K562 (cell line): ENCODE measurements around the gene CTSF. TPM values are rescaled to one million over a fixed set of nuclear protein-coding genes. Genes with fewer than 3 reads are reported as not detected.

Experiments used
- ATF7 ChIP-seq: fragments of 450-650 bp; IDR thresholded peaks from 2 replicates; pipeline ENCODE4 v1.7.1; 2014; ENCODE audit warnings: mild to moderate bottlenecking, moderate library complexity
- CBFB ChIP-seq: sonication (generic); formaldehyde crosslinking; IDR thresholded peaks from 2 replicates; pipeline ENCODE4 v1.4.0; 2020; ENCODE audit warnings: mild to moderate bottlenecking, missing genetic modification reagents
- CCNT2 ChIP-seq: IDR thresholded peaks from 2 replicates; pipeline ENCODE4 v1.6.1; 2011; ENCODE audit warnings: borderline replicate concordance, low read depth, mild to moderate bottlenecking, moderate library complexity, mixed read lengths, low read length; ENCODE audit not compliant: insufficient read length; ENCODE audit errors: extremely low read depth
- E2F3 ChIP-seq: fragments of 250-450 bp; sonication (Bioruptor Pico); IDR thresholded peaks from 2 replicates; pipeline ENCODE4 v1.4.0; 2020; ENCODE audit warnings: mild to moderate bottlenecking
- ETV5 ChIP-seq: sonication (generic); formaldehyde crosslinking; IDR thresholded peaks from 2 replicates; pipeline ENCODE4 v1.4.0; 2020; ENCODE audit warnings: low read depth, mild to moderate bottlenecking, missing genetic modification reagents
- FOSL1 ChIP-seq: fragments of 200-800 bp; sonication (Bioruptor generic); conservative IDR thresholded peaks from 2 replicates; pipeline ENCODE4 v1.6.1; 2016; ENCODE audit warnings: missing genetic modification characterization, missing compliant biosample characterization
- GABPB2 ChIP-seq: fragments of 250-450 bp; sonication (Bioruptor Pico); conservative IDR thresholded peaks from 2 replicates; pipeline ENCODE4 v1.5.1; 2021; ENCODE audit warnings: mild to moderate bottlenecking
- JUND ChIP-seq, 2 experiments: IDR thresholded peaks; 2 replicates in 1 of 2; 3 replicates in 1 of 2; pipeline ENCODE4 v1.6.1; 2011; ENCODE audit warnings: borderline replicate concordance in 2 of 2, low read depth in 2 of 2, low read length in 2 of 2, improper control_type of control experiment in 1 of 2, missing biosample characterization in 1 of 2, missing genetic modification characterization in 1 of 2, missing genetic modification reagents in 1 of 2
- KLF6 ChIP-seq: fragments of 250-450 bp; sonication (Bioruptor Pico); IDR thresholded peaks from 2 replicates; pipeline ENCODE4 v1.4.0; 2020; ENCODE audit warnings: mild to moderate bottlenecking, moderate library complexity, borderline replicate concordance
- LARP7 ChIP-seq: fragments of 450-650 bp; IDR thresholded peaks from 2 replicates; pipeline ENCODE4 v1.6.1; 2016
- MED1 ChIP-seq: sonication (generic); formaldehyde crosslinking; IDR thresholded peaks from 2 replicates; pipeline ENCODE4 v1.8.1; 2023; ENCODE audit warnings: missing genetic modification reagents, borderline replicate concordance
- MTF1 ChIP-seq: fragments of 250-450 bp; sonication (Bioruptor Pico); IDR thresholded peaks from 2 replicates; pipeline ENCODE4 v1.9.0; 2021; ENCODE audit warnings: moderate library complexity, mild to moderate bottlenecking, inconsistent platforms, borderline replicate concordance
- NR2F6 ChIP-seq: fragments of 450-650 bp; formaldehyde crosslinking; IDR thresholded peaks from 2 replicates; pipeline ENCODE4 v1.4.0; 2020; ENCODE audit warnings: mild to moderate bottlenecking
- SMAD1 ChIP-seq: fragments of 150-350 bp; IDR thresholded peaks from 2 replicates; pipeline ENCODE4 v1.6.1; 2014; ENCODE audit warnings: low read length, low read depth; ENCODE audit not compliant: partially characterized antibody
- YBX1 ChIP-seq: fragments of 450-650 bp; IDR thresholded peaks from 2 replicates; pipeline ENCODE4 v1.7.1; 2016; ENCODE audit warnings: mild to moderate bottlenecking
- ZKSCAN1 ChIP-seq: fragments of 150-350 bp; IDR thresholded peaks from 2 replicates; pipeline ENCODE4 v1.6.1; 2016; ENCODE audit warnings: low read depth, low read length
- ZNF444 ChIP-seq: fragments of 250-450 bp; sonication (Bioruptor Pico); IDR thresholded peaks from 2 replicates; pipeline ENCODE4 v1.4.0; 2020; ENCODE audit warnings: mild to moderate bottlenecking, moderate library complexity
- ZNF584 ChIP-seq: fragments of 200-800 bp; sonication (Bioruptor generic); IDR thresholded peaks from 2 replicates; pipeline ENCODE4 v1.6.1; 2016; ENCODE audit warnings: low read depth, mild to moderate bottlenecking, missing genetic modification characterization, missing compliant biosample characterization
- polyA plus RNA-seq, 8 experiments: library from polyadenylated mRNA; depleted of rRNA in 4 of 8; stranded (reverse) in 5 of 8; unstranded in 3 of 8; fragments of >200 nt; fragmentation: Nextera tagmentation in 2 of 8; fragmentation: Illumina TruSeq in 1 of 8; extraction: Ambion mirVana in 2 of 8; extraction: Trizol in 1 of 8; gene quantifications; 2 replicates each; pipeline versions ENCODE4 v1.2.1 to v1.2.3, GENCODE V29; 2011 to 2014; ENCODE audit warnings: inconsistent platforms in 1 of 8, missing spikeins in 1 of 8
- total RNA-seq, 7 experiments: library from RNA; depleted of rRNA in 6 of 7; stranded (reverse); fragments of >200 nt in 6 of 7; fragmentation: Illumina TruSeq in 2 of 7; extraction: Trizol in 2 of 7; gene quantifications; 2 replicates each; pipeline versions ENCODE4 v1.2.1 to v1.2.3, GENCODE V29; 2011 to 2021; ENCODE audit warnings: low replicate concordance in 1 of 7
- TF ChIP-seq, protein P1 (sequence below): sonication (generic); formaldehyde crosslinking; IDR thresholded peaks from 2 replicates; pipeline ENCODE4 v1.9.0; 2022; ENCODE audit warnings: mild to moderate bottlenecking, missing genetic modification reagents
- TF ChIP-seq, protein P2 (sequence below): fragments of 250-450 bp; sonication (Bioruptor Pico); IDR thresholded peaks from 2 replicates; pipeline ENCODE4 v1.6.1; 2021; ENCODE audit warnings: mild to moderate bottlenecking
- TF ChIP-seq, protein P3 (sequence below): sonication (generic); formaldehyde crosslinking; IDR thresholded peaks from 2 replicates; pipeline ENCODE4 v1.8.0; 2022; ENCODE audit warnings: missing genetic modification reagents, mild to moderate bottlenecking, borderline replicate concordance
- TF ChIP-seq, protein P4 (sequence below), 2 experiments: fragments of 450-650 bp; conservative IDR thresholded peaks; 2 replicates each; pipeline ENCODE4 v1.6.1; 2017; ENCODE audit warnings: mild to moderate bottlenecking in 2 of 2, moderate library complexity in 2 of 2

The CTSF gene
- total and polyA plus RNA-seq, 9 of the 15 experiments (the other 6 are each of a cell fraction or from before 2014, with no cell fraction given), result 0.41 to 10.5 (median 3.8) TPM

DNA sequence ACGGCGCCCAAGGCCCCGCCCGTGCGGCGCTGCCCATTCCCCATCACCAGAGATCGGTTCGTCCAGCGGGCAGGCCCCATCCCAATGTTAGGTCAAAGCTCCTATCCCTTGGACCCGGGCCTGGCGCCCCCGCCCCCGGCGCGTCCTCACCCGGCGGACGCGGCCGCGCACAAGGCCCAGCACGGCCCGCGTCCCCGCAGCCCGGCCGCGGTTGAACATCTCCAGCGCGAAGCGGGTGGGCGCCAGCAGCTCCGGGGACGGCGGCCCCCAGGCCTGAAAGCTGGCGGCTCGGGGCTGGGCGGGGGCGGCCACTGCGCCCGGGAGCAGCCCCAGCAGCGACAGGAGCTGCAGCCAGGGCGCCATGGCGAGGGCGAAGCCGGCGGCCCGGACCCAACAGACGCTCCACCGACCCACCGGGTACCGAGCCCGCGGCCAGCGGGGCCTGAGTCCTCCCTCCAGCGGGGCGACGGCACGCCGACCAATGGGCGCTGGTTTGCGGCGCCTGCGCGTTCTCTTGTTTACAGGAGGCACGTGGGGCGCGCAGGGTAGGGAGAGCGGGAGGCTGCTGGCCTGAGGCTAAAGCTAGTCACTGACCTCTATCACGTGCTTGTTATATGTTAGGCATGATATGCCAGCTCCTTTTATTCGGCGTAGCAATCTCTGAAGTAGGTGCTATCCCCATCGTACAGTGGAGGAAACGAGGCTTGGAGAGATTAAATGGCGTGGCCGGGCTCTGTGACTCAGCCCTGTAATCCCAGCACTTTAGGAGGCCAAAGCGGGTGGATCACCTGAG lies at the start of gene CTSF (continued):
- TF ChIP-seq ZNF584 (CRISPR knock-in tag) (no peak), CCNT2 (no peak), ETV5 (peak; percentile 66; the same call in 1 of the 2 replicates), JUND (IDR thresholded peaks at IDR 0.05; ENCODE audit: borderline replicate concordance, low read depth, low read length) (0 out of 2 replicates have a peak, but pooled peaks have one; percentile 6), JUND (tag; IDR thresholded peaks at IDR 0.05; ENCODE audit: borderline replicate concordance, low read depth, low read length) (no peak), YBX1 (no peak), MED1 (CRISPR knock-in tag) (no peak), ATF7 (peak; percentile 36; the same call in 1 of the 2 replicates), LARP7 (no peak), KLF6 (CRISPR knock-in tag) (no peak), GABPB2 (CRISPR knock-in tag) (no peak), FOSL1 (tag) (peak; percentile 58), SMAD1 (no peak), MTF1 (CRISPR knock-in tag) (no peak), NR2F6 (no peak), E2F3 (CRISPR knock-in tag) (peak; percentile 77; the same call in 1 of the 2 replicates), ZNF444 (CRISPR knock-in tag) (no peak), CBFB (CRISPR knock-in tag) (peak; percentile 53; the same call in 1 of the 2 replicates), ZKSCAN1 (no peak)
- TF ChIP-seq, protein P1, sequence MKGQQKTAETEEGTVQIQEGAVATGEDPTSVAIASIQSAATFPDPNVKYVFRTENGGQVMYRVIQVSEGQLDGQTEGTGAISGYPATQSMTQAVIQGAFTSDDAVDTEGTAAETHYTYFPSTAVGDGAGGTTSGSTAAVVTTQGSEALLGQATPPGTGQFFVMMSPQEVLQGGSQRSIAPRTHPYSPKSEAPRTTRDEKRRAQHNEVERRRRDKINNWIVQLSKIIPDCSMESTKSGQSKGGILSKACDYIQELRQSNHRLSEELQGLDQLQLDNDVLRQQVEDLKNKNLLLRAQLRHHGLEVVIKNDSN (CRISPR knock-in tag), result peak; percentile 95
- TF ChIP-seq, protein P2, sequence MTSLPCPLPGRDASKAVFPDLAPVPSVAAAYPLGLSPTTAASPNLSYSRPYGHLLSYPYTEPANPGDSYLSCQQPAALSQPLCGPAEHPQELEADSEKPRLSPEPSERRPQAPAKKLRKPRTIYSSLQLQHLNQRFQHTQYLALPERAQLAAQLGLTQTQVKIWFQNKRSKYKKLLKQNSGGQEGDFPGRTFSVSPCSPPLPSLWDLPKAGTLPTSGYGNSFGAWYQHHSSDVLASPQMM (CRISPR knock-in tag), result no peak
- TF ChIP-seq, protein P3, sequence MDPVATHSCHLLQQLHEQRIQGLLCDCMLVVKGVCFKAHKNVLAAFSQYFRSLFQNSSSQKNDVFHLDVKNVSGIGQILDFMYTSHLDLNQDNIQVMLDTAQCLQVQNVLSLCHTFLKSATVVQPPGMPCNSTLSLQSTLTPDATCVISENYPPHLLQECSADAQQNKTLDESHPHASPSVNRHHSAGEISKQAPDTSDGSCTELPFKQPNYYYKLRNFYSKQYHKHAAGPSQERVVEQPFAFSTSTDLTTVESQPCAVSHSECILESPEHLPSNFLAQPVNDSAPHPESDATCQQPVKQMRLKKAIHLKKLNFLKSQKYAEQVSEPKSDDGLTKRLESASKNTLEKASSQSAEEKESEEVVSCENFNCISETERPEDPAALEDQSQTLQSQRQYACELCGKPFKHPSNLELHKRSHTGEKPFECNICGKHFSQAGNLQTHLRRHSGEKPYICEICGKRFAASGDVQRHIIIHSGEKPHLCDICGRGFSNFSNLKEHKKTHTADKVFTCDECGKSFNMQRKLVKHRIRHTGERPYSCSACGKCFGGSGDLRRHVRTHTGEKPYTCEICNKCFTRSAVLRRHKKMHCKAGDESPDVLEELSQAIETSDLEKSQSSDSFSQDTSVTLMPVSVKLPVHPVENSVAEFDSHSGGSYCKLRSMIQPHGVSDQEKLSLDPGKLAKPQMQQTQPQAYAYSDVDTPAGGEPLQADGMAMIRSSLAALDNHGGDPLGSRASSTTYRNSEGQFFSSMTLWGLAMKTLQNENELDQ (CRISPR knock-in tag), result no peak
- TF ChIP-seq, protein P4, sequence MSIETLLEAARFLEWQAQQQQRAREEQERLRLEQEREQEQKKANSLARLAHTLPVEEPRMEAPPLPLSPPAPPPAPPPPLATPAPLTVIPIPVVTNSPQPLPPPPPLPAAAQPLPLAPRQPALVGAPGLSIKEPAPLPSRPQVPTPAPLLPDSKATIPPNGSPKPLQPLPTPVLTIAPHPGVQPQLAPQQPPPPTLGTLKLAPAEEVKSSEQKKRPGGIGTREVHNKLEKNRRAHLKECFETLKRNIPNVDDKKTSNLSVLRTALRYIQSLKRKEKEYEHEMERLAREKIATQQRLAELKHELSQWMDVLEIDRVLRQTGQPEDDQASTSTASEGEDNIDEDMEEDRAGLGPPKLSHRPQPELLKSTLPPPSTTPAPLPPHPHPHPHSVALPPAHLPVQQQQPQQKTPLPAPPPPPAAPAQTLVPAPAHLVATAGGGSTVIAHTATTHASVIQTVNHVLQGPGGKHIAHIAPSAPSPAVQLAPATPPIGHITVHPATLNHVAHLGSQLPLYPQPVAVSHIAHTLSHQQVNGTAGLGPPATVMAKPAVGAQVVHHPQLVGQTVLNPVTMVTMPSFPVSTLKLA (conservative IDR thresholded peaks at IDR 0.05), result peak; percentile 100
